HG02588 (cell line): ENCODE measurements around the gene EXO1.

Source experiments
- ATAC-seq: cut with Tn5 transposase; IDR thresholded peaks from one replicate; pipeline ENCODE4 v1.9.1; 2021; ENCODE audit warnings: mild to moderate bottlenecking, moderate library complexity; ENCODE audit not compliant: unreplicated experiment

EXO1 gene

DNA sequence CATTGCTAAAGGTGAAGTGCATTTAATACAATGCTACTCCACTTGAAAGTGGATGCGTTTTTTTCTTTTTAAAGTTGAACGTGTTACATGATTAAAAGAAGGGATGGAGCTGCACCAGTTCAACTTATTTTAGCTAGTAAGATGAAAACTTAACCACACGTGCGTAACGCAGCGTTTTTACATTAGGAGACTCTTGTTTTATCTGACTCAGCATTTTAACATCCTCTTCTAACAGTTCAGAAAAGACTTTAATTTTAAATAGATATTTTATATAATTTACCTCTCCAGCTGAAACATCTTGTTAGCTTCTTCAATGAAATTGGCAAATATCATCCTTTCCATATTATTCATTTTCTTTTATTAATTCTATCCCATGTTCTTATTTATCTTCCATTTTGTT lies 33.4 kb downstream of the EXO1 start:
- no peak for ATAC-seq

DNA sequence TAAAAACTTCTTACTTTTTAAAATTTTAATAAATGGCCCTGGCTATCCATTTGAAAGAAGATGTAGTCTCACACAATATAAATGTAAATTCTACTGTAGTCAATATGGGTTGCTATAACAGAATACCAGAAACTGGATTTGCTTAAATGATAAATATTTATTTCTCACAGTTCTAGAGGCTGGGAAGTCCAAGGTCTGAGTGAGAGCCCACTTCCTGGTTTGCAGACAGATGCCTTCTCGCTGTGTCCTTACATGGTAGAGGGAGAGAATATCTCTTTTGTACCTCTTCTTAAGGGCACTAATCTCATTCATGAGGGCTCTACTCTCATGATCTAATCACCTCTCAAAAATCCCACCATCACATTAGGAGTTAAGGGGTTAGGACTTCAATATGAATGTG lies 35.2 kb downstream of the EXO1 start:
- ATAC-seq = no peak

DNA sequence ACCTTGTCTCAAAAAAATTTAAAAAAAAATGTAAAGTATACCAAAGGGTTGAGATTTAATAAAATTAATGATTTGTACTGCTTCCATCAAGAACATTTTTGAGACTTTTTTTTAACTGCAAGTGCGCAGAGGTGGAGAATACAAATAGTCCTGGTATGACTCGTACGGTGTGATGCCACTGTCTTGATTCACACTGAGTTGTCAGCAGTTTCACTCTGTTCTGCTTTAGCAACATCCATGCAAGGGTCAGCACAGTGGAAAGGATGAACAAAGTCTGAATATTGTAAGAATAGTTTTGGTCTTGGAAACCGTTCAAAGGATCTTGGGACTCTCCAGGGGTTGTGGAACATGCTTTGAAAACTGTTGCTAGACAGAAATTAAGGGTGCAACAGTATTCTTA lies 40.2 kb downstream of the EXO1 start:
- ATAC-seq = no peak

DNA sequence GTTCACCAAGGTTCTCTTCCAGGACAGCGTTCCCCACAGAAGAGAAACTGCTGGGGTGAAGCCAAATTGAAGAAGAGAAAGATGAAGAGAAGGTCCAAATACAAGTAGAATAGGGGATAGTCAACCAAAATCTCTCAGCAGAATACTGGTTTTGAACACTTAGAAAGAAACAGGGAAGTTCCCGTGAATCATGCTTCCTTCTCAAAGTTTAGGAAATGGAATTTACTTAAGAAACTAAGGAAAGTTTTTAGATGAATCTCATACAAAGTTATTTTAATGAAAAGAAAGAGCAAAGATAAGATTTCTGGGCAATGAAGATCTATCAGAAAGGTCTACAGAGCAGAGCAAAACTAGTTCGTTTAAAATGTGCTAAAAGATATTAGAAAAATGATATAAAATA lies 43.3 kb downstream of the EXO1 start:
- no peak for ATAC-seq

DNA sequence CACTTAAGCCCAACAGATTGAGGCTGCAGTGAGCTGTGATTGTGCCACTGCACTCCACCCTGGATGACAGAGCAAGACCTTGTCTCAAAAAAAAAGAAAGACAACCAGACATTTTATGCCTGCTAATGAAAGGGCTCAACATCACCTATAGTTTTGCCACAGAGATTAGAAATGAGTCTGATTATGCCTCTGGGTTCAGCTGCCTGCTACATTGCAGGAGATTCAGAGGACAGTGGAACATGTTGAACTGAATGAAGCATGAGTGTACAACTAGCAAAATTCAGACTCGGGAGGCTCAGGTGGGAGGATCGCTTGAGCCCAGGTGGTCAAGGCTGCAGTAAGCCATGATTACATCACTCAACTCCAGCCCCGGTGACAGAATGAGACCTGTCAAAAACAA lies 46.0 kb downstream of the EXO1 start:
- ATAC-seq = no peak

DNA sequence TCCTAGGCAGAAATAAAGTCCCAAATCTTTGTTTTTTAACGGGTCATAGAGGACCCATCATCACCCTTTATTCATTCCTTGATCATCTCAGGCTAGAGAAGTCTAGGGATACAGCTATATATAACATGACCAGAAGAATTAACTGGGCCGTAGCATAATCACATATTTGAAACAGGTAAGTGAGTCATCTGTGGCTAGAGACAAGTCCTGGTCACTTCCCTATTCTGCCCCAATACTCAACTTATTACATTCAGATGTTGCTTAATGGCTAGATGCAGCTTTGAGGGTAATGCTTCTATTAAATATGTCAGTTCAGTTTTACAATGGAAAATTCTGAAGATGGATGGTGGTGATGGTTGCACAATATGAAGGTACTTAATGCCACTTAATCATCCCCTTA lies 47.0 kb downstream of the EXO1 start:
- ATAC-seq = peak; percentile 61

DNA sequence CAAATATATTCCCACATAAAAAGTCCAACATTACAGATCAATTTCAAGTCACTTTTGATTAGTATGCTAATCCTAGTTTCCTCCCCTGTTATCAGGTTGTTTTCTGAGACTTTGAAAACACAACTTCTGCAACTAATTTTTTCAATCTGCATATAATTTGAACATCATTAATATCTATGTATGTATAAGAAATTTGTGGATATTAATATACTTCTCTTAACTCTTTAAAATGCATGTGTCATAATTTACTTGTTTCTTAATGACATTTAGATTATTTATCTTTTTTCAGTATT lies 48.6 kb downstream of the EXO1 start:
- no peak for ATAC-seq

DNA sequence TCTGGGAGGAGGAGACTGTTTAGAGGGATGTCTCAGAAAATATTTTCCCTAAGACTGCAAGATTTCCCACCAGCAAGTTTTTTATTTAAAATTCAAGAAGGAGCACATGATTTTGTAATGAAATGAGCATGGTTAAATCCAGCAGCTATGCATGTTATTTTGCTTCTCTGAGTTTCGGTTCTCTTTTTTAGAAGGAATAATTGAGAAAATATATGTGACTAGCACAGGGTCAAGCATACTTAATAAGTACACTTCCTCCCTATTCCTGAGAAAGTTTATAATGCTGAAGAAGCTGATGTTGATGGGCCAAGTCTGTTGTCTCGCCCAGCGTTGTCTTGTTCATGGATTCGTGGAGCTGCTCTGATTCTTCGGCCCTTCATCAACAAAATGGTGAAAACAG lies 51.2 kb downstream of the EXO1 start:
- ATAC-seq = no peak

DNA sequence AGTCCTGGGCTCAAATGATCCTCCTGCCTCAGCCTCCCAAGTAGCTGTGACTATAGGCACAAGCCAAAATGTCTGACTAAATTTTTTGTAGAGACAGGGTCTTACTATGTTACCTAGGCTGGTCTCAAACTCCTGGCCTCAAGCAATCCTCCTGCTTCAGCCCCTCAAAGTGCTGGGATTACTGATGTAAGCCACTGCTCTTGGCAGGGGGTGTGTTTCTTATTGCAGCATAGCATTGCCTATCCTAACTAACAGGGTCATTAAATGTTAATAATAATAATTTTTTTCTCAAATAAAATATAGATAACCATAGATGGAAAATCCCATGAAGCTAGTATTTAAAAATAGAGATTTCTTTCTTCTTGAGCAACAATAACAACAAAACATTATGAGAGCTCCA lies 52.4 kb downstream of the EXO1 start:
- no peak for ATAC-seq

DNA sequence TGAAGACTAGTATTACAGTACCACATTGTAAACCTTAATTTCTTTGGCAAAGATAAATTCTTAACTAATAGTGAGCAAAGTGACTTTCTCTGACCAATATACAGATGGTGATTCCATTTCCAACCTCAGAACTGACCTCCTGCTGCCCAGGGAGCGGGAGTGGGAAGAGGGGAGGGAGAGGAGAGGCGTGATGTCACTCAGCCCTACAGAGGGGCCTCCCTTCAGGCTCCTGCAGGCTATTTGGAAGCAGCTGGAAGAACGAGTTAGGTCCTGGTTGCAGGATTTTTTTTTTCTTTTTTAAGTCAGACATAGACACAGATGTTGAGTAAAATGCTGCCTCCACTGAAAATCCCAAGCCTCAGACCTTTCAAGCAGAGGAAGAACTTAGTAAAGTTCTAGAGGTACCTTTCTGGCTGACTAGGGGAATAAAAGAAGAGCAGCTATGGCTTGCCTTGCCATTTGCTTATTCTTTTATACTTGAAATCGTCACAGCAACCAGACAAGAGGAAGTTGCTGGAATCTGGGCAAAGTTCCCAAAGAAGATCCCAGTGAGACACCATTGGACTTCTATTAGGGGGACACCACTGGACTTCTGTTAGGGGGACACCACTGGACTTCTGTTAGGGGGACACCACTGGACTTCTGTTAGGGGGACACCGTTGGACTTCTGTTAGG lies 54.5 kb downstream of the EXO1 start:
- no peak for ATAC-seq

DNA sequence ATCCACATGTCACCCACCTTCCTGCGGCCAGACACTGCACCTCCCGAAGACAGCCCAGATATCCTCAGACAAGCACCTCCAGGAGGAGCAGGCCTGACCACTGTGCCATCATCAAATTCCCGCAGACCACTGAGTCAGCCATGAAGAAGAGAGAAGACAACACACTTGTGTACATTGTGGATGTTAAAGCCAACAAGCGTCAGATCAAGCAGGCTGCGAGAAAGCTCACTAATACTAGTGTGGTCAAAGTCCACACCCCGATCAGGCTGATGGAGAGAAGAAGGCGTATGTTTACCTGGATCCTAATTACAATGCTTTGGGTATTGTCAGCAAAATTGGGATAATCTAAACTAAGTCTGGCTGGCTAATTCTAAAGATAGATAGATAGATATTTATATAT lies 68.2 kb downstream of the EXO1 start:
- no peak for ATAC-seq

DNA sequence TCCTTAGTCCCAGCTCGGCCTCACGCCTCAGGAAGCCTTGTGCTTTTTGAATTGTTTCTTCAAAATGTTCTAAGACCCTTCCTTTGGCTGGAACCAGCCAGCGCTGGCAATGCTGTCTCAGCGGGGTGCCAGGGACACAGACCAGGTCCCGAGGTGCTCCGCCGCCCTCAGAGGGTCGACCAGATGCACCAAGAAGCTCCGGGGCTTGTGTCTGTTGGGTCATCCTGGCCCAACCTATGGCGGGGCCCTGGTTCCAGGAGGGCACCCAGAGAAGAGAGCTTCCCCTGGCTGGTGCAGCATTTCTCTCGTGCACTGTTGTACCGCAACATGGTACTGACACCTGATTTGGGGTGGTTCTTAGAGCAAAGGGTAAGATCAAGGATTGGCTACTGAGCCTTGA lies 69.5 kb downstream of the EXO1 start:
- ATAC-seq = no peak

DNA sequence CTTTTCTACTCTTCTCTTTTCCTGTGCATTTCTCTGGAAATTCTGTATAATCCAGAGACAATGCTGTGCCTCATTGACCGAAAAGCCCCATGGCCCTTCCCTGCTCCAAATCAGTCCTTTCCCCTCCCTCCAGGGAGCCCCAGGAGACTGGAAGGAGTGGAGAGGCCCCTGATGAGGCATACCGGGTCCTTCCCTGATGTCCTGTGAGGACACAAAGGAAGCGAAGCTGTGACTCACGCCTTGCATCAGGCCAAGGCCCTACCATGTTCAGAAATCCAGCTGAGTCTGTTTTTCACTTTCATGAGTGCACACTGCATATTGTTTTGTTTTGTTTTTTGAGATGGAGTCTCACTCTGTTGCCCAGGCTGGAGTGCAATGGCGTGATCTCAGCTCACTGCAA lies 70.9 kb downstream of the EXO1 start:
- no peak for ATAC-seq

DNA sequence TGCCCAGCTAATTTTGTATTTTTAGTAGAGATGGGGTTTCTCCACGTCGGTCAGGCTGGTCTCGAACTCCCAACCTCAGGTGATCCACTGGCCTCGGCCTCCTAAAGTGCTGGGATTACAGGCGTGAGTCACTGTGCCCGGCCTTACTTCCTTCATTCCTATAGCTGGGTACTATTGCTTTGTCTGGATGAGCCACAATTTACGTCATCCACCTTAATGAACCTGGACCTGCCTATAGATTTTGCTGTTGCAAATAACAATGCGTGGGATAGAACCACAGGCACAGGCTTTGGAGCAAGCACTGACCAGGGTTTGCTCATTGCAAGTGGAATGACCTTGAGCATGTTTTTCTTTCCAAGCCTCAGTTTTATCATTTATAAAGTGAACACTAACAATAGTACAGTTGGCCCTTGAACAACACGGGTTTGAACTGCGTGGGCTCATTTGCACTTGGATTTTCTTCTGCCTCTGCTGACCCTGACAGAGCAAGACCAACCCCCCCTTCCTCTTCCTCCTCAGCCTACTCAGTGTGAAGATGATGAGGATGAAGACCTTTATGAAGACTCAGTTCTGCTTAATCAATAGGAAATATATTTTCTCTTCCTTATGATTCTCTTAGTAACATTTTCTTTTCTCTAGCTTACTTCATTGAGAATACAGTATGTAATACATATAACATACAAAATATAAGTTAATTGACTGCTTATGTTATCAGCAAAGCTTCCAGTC lies 76.2 kb downstream of the EXO1 start:
- ATAC-seq = no peak

DNA sequence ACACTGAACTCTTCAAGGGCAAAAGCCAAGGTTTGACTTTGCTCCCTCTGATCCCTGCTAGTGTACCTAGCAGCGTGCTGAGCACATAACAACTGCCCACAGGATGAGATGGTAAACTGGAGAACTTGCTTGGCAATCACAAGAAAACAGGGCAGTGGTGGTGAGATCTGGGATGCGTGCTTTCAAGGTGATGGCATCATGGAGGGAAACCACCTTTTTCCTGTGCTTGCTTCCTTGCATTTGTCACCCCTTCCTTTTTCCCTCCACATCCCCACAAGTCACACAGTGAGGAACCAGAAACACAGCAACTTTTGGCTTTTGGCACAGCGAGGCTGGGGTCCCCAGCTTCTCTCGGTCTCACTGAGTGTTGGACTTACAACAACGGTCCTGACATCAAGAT lies 78.1 kb downstream of the EXO1 start:
- ATAC-seq = no peak

DNA sequence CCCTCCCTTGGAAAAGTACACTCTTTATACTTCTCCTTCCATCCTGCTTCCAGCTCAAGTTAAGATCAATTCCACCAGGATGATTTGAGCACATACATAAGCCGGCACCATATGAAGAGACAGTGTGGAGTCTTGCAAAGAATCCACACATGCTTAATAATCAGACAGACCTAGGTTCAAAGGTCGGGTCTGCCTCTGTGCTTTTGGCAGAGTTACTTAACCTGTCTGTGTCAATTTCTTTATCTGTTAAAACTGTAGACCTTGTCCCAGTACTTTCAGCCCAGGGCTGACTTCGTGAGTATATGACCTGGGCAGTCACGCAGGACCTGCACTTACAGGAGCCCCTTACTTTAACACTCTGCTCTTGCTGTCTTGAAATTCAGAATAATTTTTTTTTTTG lies 79.3 kb downstream of the EXO1 start:
- ATAC-seq = no peak

DNA sequence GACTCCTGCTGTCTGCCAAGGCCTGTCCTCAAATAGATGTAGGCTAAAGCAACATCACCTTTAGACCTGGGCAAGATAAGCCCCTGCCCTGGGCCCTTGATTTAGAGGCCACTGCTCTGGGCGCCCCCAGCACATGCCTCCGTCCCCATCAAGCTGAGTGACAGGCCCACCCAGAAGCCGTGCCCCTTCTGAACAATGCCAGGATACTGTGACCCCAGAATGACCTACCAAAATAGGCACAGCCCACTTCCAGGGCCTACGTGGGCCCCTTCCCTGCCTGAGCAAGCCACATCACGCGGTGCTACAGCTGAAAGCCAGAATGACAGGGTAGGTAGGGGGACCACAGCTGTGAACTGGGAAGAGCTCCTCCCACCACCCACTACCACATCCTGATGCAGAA lies 84.8 kb downstream of the EXO1 start:
- ATAC-seq = no peak

DNA sequence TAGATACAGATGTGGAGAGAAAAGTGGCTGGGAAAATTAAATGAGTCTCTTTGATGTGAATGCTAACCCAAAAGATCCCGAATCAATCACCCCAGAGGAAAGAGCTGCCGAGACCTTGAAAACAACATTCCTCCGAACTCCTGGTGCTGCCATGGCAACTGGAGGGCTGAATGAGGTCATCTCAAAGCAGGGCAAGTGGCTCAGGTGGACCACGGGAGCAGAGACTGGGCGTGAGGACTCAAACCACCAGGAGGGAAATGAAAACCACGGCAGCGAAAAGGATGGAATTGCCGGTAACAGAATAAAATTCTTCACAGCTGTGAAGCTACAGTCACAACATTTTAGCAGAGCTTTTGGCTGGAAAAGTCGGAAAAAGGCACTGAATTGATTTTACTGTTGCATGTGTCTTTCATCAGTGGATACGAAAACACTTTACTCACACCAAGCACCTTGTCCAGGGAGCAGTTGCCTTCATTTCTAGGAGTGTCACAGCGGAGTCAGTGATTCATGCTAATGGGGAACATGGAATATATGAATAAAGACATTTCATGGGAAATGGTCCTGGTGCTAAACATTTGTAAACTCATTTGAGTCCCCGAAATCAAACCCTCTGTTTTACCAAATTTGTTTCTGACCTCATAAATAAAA lies 86.3 kb downstream of the EXO1 start:
- no peak for ATAC-seq

DNA sequence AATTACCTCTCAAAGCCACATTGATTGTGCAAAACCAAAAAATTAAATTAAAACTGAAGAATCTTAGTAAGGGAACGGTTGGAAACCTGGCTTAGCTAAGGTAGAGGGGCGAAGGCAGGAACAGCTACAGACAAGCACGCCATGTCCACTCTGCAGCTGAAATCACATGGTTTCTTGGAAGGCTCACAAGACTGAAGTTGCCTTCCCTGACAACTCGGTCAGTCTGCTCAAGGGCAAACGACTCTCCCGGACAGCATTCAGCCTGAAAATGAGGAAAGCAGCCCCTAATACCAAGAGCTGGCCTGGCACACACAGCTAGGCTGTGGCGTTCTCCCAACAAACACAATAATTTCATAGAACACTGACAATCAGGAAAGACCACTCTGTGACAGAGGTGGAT lies 86.9 kb downstream of the EXO1 start:
- no peak for ATAC-seq
